ENCODE results near the gene HECW1.
"Not testable (repeated sequence)": the region's sequence is repeated elsewhere in the genome, so short reads cannot be mapped to it uniquely, and the experiment has no call there.

HECW1 gene

GRCh38 chr7:43594020-43594419, 481.6 kb downstream of the HECW1 start:
- no peak overlapping the region for H3K27ac ChIP-seq (ENCODE audit: low read depth, low read length)
- H3K9me3 ChIP-seq (ENCODE audit: low read length) = no peaks in the 10 kb centered on the region
- H3K4me3 ChIP-seq (ENCODE audit: low read depth in 1 of 2, low read length in 2 of 2) = no peak overlapping the region
- H3K27me3 ChIP-seq (ENCODE audit: control insufficient read depth in 1 of 2, insufficient read depth in 2 of 2, low read length in 2 of 2) = no peaks in the 10 kb centered on the region
- H3K9ac ChIP-seq (ENCODE audit: low read length) = no peak overlapping the region
- peaks cover 8% of the 10 kb centered on the region for H3K4me1 ChIP-seq (ENCODE audit: insufficient read depth, low read length)
- peaks cover 6% of the 10 kb centered on the region for H3K36me3 ChIP-seq (ENCODE audit: insufficient read depth, low read length)

GRCh38 chr7:43596426-43596825, 484.0 kb downstream of the HECW1 start:
- H3K9ac ChIP-seq (ENCODE audit: low read length); H3K4me3 ChIP-seq (ENCODE audit: low read depth in 1 of 2, low read length in 2 of 2); H3K4me1 ChIP-seq (ENCODE audit: insufficient read depth, low read length); H3K27me3 ChIP-seq (ENCODE audit: control insufficient read depth in 1 of 2, insufficient read depth in 2 of 2, low read length in 2 of 2); H3K9me3 ChIP-seq (ENCODE audit: low read length); H3K27ac ChIP-seq (ENCODE audit: low read depth, low read length): not testable (repeated sequence)
- peaks cover 16% of the 10 kb centered on the region for H3K36me3 ChIP-seq (ENCODE audit: insufficient read depth, low read length)

- H3K4me1 ChIP-seq (ENCODE audit: insufficient read depth, low read length) = peaks cover 3% of the 10 kb centered on the region
- H3K27me3 ChIP-seq (ENCODE audit: control insufficient read depth in 1 of 2, insufficient read depth in 2 of 2, low read length in 2 of 2) = no peaks in the 10 kb centered on the region
- H3K36me3 ChIP-seq (ENCODE audit: insufficient read depth, low read length) = peaks cover 16% of the 10 kb centered on the region
- H3K4me3 ChIP-seq (ENCODE audit: low read depth in 1 of 2, low read length in 2 of 2) = no peak overlapping the region
- no peaks in the 10 kb centered on the region for H3K9me3 ChIP-seq (ENCODE audit: low read length)
- no peak overlapping the region for H3K9ac ChIP-seq (ENCODE audit: low read length)
- H3K27ac ChIP-seq (ENCODE audit: low read depth, low read length) = no peak overlapping the region
Observed at GRCh38 chr7:43600056-43600455, 487.6 kb downstream of the HECW1 start.

- no peaks in the 10 kb centered on the region for H3K27me3 ChIP-seq (ENCODE audit: control insufficient read depth in 1 of 2, insufficient read depth in 2 of 2, low read length in 2 of 2)
- H3K4me1 ChIP-seq (ENCODE audit: insufficient read depth, low read length) = no peaks in the 10 kb centered on the region
- peaks cover 16% of the 10 kb centered on the region for H3K36me3 ChIP-seq (ENCODE audit: insufficient read depth, low read length)
Observed at GRCh38 chr7:43602256-43602655, 489.8 kb downstream of the HECW1 start.

GRCh38 chr7:43604251-43604650, 491.8 kb downstream of the HECW1 start:
- Histone ChIP-seq H3K9ac (ENCODE audit: low read length) (no peak overlapping the region), H3K9me3 (ENCODE audit: low read length) (no peaks in the 10 kb centered on the region), H3K36me3 (ENCODE audit: insufficient read depth, low read length) (peaks cover 7% of the 10 kb centered on the region), H3K27me3 (ENCODE audit: control insufficient read depth in 1 of 2, insufficient read depth in 2 of 2, low read length in 2 of 2) (no peaks in the 10 kb centered on the region), H3K4me1 (ENCODE audit: insufficient read depth, low read length) (no peaks in the 10 kb centered on the region), H3K4me3 (ENCODE audit: low read depth in 1 of 2, low read length in 2 of 2) (no peak overlapping the region), H3K27ac (ENCODE audit: low read depth, low read length) (no peak overlapping the region)

More at GRCh38 chr7:43602256-43602655, 489.8 kb downstream of the HECW1 start:
- H3K4me3 ChIP-seq (ENCODE audit: low read depth in 1 of 2, low read length in 2 of 2) = no peak overlapping the region
- H3K9me3 ChIP-seq (ENCODE audit: low read length) = no peaks in the 10 kb centered on the region
- H3K27ac ChIP-seq (ENCODE audit: low read depth, low read length) = no peak overlapping the region
- H3K9ac ChIP-seq (ENCODE audit: low read length) = no peak overlapping the region

- H3K9ac ChIP-seq (ENCODE audit: low read length) = no peak overlapping the region
- no peaks in the 10 kb centered on the region for H3K9me3 ChIP-seq (ENCODE audit: low read length)
- H3K36me3 ChIP-seq (ENCODE audit: insufficient read depth, low read length) = no peaks in the 10 kb centered on the region
- peaks cover 20% of the 10 kb centered on the region for H3K4me1 ChIP-seq (ENCODE audit: insufficient read depth, low read length)
- H3K4me3 ChIP-seq (ENCODE audit: low read depth in 1 of 2, low read length in 2 of 2) = no peak overlapping the region
- H3K27me3 ChIP-seq (ENCODE audit: control insufficient read depth in 1 of 2, insufficient read depth in 2 of 2, low read length in 2 of 2) = no peaks in the 10 kb centered on the region
- no peak overlapping the region for H3K27ac ChIP-seq (ENCODE audit: low read depth, low read length)
Observed at GRCh38 chr7:43609097-43609496, 496.6 kb downstream of the HECW1 start.

GRCh38 chr7:43612128-43612527, 499.7 kb downstream of the HECW1 start:
- H3K4me1 ChIP-seq (ENCODE audit: insufficient read depth, low read length) = peaks cover 20% of the 10 kb centered on the region
- H3K9me3 ChIP-seq (ENCODE audit: low read length) = no peaks in the 10 kb centered on the region
- no peak overlapping the region for H3K9ac ChIP-seq (ENCODE audit: low read length)
- H3K27ac ChIP-seq (ENCODE audit: low read depth, low read length) = no peak overlapping the region
- peaks cover 5% of the 10 kb centered on the region for H3K36me3 ChIP-seq (ENCODE audit: insufficient read depth, low read length)
- no peak overlapping the region for H3K4me3 ChIP-seq (ENCODE audit: low read depth in 1 of 2, low read length in 2 of 2)
- no peaks in the 10 kb centered on the region for H3K27me3 ChIP-seq (ENCODE audit: control insufficient read depth in 1 of 2, insufficient read depth in 2 of 2, low read length in 2 of 2)

GRCh38 chr7:43612599-43613589, 500.4 kb downstream of the HECW1 start:
- H3K4me3 ChIP-seq (ENCODE audit: low read depth in 1 of 2, low read length in 2 of 2) = no peak overlapping the region
- no peak overlapping the region for H3K9ac ChIP-seq (ENCODE audit: low read length)
- H3K27ac ChIP-seq (ENCODE audit: low read depth, low read length) = no peak overlapping the region

More at GRCh38 chr7:43612599-43613589, 500.4 kb downstream of the HECW1 start:
- H3K36me3 ChIP-seq (ENCODE audit: insufficient read depth, low read length) = peaks cover 5% of the 10 kb centered on the region
- H3K4me1 ChIP-seq (ENCODE audit: insufficient read depth, low read length) = peaks cover 20% of the 10 kb centered on the region
- no peaks in the 10 kb centered on the region for H3K9me3 ChIP-seq (ENCODE audit: low read length)
- no peaks in the 10 kb centered on the region for H3K27me3 ChIP-seq (ENCODE audit: control insufficient read depth in 1 of 2, insufficient read depth in 2 of 2, low read length in 2 of 2)
